Measurements from ENCODE around the gene MUC20. TPM values are rescaled to one million over a fixed set of nuclear protein-coding genes. Genes with fewer than 3 reads are reported as not detected.

Gene MUC20
- total RNA-seq, 1 donor from 2014 or later, result 42.1 TPM

DNA sequence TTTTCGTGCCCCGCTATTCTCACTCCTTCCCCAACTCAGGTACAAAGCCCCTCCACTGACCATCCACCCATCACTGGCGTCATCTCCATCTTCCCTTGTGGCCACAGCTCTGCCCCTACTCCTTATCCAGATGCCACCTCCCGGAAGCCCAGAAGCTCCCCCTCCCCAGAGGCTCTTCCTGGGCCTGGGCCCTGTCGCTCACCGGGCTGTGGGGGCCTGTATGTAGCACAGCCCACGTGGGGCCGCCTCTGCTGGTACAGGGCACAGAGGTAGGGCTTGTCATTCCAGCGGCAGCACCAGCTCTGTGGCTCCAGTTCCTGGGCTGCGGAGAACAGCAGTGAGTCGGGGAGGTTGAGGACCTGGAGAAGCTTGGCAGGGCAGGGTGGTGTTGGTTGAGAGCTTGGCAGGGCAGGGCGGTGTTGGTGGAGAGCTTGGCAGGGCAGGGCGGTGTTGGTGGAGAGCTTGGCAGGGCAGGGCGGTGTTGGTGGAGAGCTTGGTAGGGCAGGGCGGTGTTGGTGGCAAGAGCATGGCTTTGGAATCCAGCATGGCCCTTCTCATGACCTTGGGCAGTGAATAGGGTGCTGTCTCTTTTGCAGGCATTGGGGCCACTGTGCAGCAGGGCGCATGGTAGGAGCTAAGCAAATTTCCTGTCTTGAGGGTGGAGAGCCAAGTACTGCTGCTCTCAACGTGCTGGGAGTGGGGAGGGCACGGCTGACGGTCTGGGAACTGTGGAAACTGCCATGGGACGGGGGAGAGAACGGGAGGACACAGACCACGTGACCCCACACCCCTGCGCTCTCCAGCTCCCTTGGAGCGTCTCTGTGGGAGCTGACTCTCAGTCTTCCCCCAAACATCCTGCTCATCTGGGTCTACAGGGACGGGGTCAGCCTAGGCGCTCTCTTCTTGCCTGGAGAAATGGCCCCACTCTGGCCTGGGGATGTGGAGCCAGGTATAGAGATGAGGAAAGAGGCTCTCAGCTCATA lies 43.4 kb downstream of the MUC20 start:
- Histone ChIP-seq H3K36me3 (ENCODE audit: control insufficient read depth, insufficient read depth, low read length) (no peaks in the 10 kb centered on the region), H3K27me3 (ENCODE audit: control insufficient read depth, insufficient read depth, low read length) (peaks cover 42% of the 10 kb centered on the region), H3K4me3 (ENCODE audit: low read depth, low read length) (no peak overlapping the region)
- TF ChIP-seq CTCF (IDR thresholded peaks at IDR 0.05; ENCODE audit: insufficient read depth, low read length, poor library complexity, severe bottlenecking), result no peak
- DNase-seq (ENCODE audit: low read depth), result no peak

GRCh38 chr3:195764961-195765706 lies 44.4 kb downstream of the MUC20 start:
- no peaks in the 10 kb centered on the region for H3K36me3 ChIP-seq (ENCODE audit: control insufficient read depth, insufficient read depth, low read length)
- no peak for TF ChIP-seq CTCF (IDR thresholded peaks at IDR 0.05; ENCODE audit: insufficient read depth, low read length, poor library complexity, severe bottlenecking)
- no peak for DNase-seq (ENCODE audit: low read depth)
- H3K27me3 ChIP-seq (ENCODE audit: control insufficient read depth, insufficient read depth, low read length), result peaks cover 41% of the 10 kb centered on the region
- no peak overlapping the region for H3K4me3 ChIP-seq (ENCODE audit: low read depth, low read length)

DNA sequence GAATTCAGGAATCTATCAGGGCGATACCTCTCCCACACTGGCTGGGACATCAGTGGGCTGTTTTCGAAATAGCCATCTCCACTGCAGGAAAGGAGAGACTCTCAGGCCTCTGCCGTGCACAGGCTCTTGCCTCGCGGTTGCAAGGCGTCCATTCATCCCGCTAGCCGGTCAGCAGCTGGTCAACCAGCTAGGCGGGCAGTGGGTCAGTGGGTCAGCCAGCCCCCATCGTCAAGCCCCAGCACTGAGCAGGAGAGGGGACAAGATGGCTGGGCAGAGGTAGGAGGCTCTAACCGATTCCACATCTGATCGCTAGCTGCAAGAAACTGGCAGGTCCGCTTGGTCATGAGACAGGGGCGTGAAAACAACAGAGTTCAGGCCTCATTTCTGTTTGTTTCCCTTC lies 45.9 kb downstream of the MUC20 start:
- peaks cover 28% of the 10 kb centered on the region for H3K27me3 ChIP-seq (ENCODE audit: control insufficient read depth, insufficient read depth, low read length)
- no peak for TF ChIP-seq CTCF (IDR thresholded peaks at IDR 0.05; ENCODE audit: insufficient read depth, low read length, poor library complexity, severe bottlenecking)
- DNase-seq (ENCODE audit: low read depth), result no peak
- no peak overlapping the region for H3K4me3 ChIP-seq (ENCODE audit: low read depth, low read length)
- no peaks in the 10 kb centered on the region for H3K36me3 ChIP-seq (ENCODE audit: control insufficient read depth, insufficient read depth, low read length)

- no peak for TF ChIP-seq CTCF (IDR thresholded peaks at IDR 0.05; ENCODE audit: insufficient read depth, low read length, poor library complexity, severe bottlenecking)
- Histone ChIP-seq H3K27me3 (ENCODE audit: control insufficient read depth, insufficient read depth, low read length) (peaks cover 20% of the 10 kb centered on the region), H3K36me3 (ENCODE audit: control insufficient read depth, insufficient read depth, low read length) (no peaks in the 10 kb centered on the region), H3K4me3 (ENCODE audit: low read depth, low read length) (no peak overlapping the region)
- no peak for DNase-seq (ENCODE audit: low read depth)
These were observed 47.0 kb downstream of the MUC20 start for GRCh38 chr3:195767792-195768191.

DNA sequence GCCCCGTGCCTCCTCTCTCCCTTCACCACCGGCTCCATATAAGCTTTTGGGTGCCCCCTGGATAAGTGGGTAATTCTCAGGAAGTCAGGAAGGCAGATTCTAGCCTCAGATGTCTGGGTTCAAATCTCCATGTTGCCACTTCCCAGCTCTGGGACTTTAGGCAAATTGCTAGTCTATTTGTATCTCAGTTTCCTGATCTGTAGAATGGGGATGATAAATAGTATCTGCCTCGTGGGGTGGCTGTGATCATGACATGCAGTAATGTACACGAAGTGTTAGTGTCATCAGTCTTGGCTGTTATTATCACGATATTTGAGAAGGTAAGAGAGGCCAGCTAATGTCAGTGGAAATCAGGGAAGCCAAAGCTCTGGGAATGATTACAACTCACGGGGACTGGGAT lies 47.6 kb downstream of the MUC20 start:
- H3K4me3 ChIP-seq (ENCODE audit: low read depth, low read length), result no peak overlapping the region
- peaks cover 15% of the 10 kb centered on the region for H3K27me3 ChIP-seq (ENCODE audit: control insufficient read depth, insufficient read depth, low read length)
- H3K36me3 ChIP-seq (ENCODE audit: control insufficient read depth, insufficient read depth, low read length), result no peaks in the 10 kb centered on the region
- DNase-seq (ENCODE audit: low read depth), result no peak
- TF ChIP-seq CTCF (IDR thresholded peaks at IDR 0.05; ENCODE audit: insufficient read depth, low read length, poor library complexity, severe bottlenecking), result no peak
